ENCODE results near the gene TRAPPC12. TPM values are rescaled to one million over a fixed set of nuclear protein-coding genes. Genes with fewer than 3 reads are reported as not detected.

The TRAPPC12 gene
- total RNA-seq, 1 donor from 2014 or later: 89.7 TPM

DNA sequence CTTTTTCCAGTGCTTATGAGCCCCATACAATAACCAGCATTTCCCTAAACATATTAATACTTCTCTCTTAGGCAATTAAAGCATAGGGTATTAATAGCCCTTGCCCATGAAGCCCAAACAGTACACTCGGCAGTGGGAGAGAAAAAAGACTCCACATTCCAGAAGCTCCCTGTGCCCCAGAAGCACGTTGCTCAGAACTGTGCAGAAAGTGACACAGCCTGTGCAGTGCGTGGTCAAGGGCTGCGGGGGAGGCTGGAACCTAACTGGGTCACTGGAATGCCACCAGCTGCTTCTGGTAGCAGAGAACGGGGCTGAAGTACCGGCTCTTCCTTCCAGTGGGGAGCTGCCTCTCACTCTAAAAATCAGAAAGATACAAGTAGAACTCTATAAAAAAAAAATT is 34.6 kb upstream of the TRAPPC12 start:
- TF ChIP-seq, protein P1, sequence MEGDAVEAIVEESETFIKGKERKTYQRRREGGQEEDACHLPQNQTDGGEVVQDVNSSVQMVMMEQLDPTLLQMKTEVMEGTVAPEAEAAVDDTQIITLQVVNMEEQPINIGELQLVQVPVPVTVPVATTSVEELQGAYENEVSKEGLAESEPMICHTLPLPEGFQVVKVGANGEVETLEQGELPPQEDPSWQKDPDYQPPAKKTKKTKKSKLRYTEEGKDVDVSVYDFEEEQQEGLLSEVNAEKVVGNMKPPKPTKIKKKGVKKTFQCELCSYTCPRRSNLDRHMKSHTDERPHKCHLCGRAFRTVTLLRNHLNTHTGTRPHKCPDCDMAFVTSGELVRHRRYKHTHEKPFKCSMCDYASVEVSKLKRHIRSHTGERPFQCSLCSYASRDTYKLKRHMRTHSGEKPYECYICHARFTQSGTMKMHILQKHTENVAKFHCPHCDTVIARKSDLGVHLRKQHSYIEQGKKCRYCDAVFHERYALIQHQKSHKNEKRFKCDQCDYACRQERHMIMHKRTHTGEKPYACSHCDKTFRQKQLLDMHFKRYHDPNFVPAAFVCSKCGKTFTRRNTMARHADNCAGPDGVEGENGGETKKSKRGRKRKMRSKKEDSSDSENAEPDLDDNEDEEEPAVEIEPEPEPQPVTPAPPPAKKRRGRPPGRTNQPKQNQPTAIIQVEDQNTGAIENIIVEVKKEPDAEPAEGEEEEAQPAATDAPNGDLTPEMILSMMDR (IDR thresholded peaks at IDR 0.05): no peak
- Mint-ChIP-seq H3K27ac (ENCODE audit: unreplicated experiment) (no peak overlapping the region), H3K9me3 (ENCODE audit: unreplicated experiment) (no peaks in the 10 kb centered on the region), H3K4me1 (ENCODE audit: unreplicated experiment) (no peaks in the 10 kb centered on the region), H3K36me3 (ENCODE audit: unreplicated experiment) (peaks cover 3% of the 10 kb centered on the region), H3K27me3 (ENCODE audit: unreplicated experiment) (no peaks in the 10 kb centered on the region), H3K4me3 (ENCODE audit: unreplicated experiment) (no peak overlapping the region)
- no peak for DNase-seq (ENCODE audit: extremely low spot score, unreplicated experiment)

DNA sequence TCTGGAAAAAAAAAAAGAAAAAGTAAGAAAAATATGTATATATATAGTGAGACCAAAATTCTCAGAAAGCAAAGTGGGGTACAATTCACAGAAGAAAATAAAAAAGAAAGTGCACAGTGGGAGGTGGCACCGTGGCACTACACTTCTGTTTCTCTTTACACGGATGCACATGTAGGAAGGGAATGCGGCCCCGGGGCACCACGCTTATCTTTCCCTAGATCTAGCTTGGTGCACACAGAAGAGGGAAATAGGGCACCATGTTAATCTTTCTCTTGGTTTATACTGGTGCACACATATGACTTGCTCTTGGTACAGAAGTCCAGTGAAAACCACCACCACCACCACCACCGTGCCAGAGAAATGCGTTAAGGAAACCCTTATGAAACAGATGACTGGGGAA is 33.9 kb upstream of the TRAPPC12 start:
- no peak overlapping the region for H3K4me3 Mint-ChIP-seq (ENCODE audit: unreplicated experiment)
- no peak for DNase-seq (ENCODE audit: extremely low spot score, unreplicated experiment)
- H3K27me3 Mint-ChIP-seq (ENCODE audit: unreplicated experiment): no peaks in the 10 kb centered on the region
- H3K36me3 Mint-ChIP-seq (ENCODE audit: unreplicated experiment): peaks cover 8% of the 10 kb centered on the region
- TF ChIP-seq, protein P1 (IDR thresholded peaks at IDR 0.05): no peak
- H3K4me1 Mint-ChIP-seq (ENCODE audit: unreplicated experiment): no peaks in the 10 kb centered on the region
- H3K9me3 Mint-ChIP-seq (ENCODE audit: unreplicated experiment): no peaks in the 10 kb centered on the region
- H3K27ac Mint-ChIP-seq (ENCODE audit: unreplicated experiment): no peak overlapping the region

DNA sequence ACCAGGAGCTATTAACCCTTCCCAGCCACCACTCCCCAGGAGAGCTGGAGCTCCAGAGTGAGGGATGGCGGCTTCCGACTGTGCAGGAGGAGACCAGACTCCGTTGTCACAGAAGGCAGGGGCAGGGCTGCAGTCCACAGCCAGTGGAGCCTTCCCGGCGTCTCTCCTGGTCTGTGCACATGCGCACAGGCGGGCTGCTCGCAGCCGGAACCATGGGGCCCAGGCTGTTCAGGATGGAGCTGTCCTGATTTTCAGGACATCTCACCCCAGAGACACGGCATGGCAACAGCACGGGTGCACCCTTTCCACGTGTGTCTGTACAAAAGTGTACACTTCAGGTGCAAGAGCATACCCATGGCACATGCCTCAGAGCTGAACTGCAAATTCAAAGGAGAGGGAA is 30.7 kb upstream of the TRAPPC12 start:
- H3K27me3 Mint-ChIP-seq (ENCODE audit: unreplicated experiment): no peaks in the 10 kb centered on the region
- no peak for DNase-seq (ENCODE audit: extremely low spot score, unreplicated experiment)
- H3K4me1 Mint-ChIP-seq (ENCODE audit: unreplicated experiment): no peaks in the 10 kb centered on the region
- H3K27ac Mint-ChIP-seq (ENCODE audit: unreplicated experiment): no peak overlapping the region
- H3K36me3 Mint-ChIP-seq (ENCODE audit: unreplicated experiment): peaks cover 17% of the 10 kb centered on the region
- H3K9me3 Mint-ChIP-seq (ENCODE audit: unreplicated experiment): no peaks in the 10 kb centered on the region
- TF ChIP-seq, protein P1 (IDR thresholded peaks at IDR 0.05): no peak
- H3K4me3 Mint-ChIP-seq (ENCODE audit: unreplicated experiment): no peak overlapping the region

DNA sequence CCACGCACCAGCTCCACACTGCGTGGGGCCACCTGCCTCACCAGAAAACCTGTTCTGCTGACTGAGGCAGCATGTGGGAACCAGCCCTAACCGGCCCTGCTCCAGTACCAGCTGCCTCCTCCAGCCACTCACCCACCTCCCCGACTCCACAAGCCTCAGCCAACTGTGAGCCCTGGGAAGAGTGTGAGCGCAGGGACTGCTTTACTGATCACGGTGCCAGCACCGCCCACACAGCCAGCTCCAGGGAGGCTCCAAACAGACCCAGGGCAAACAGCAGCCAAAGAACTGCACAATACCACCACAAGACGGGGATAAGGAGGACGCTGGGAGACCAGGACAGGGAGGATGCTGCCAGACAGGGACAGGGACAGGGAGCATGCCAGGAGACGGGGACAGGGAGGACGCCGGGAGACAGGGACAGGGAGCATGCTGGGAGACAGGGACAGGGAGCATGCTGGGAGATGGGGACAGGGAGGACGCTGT is 30.2 kb upstream of the TRAPPC12 start:
- H3K27me3 Mint-ChIP-seq (ENCODE audit: unreplicated experiment): no peaks in the 10 kb centered on the region
- H3K36me3 Mint-ChIP-seq (ENCODE audit: unreplicated experiment): peaks cover 20% of the 10 kb centered on the region
- no peaks in the 10 kb centered on the region for H3K9me3 Mint-ChIP-seq (ENCODE audit: unreplicated experiment)
- DNase-seq (ENCODE audit: extremely low spot score, unreplicated experiment): no peak
- no peaks in the 10 kb centered on the region for H3K4me1 Mint-ChIP-seq (ENCODE audit: unreplicated experiment)
- TF ChIP-seq, protein P1 (IDR thresholded peaks at IDR 0.05): no peak
- H3K27ac Mint-ChIP-seq (ENCODE audit: unreplicated experiment): no peak overlapping the region
- no peak overlapping the region for H3K4me3 Mint-ChIP-seq (ENCODE audit: unreplicated experiment)

DNA sequence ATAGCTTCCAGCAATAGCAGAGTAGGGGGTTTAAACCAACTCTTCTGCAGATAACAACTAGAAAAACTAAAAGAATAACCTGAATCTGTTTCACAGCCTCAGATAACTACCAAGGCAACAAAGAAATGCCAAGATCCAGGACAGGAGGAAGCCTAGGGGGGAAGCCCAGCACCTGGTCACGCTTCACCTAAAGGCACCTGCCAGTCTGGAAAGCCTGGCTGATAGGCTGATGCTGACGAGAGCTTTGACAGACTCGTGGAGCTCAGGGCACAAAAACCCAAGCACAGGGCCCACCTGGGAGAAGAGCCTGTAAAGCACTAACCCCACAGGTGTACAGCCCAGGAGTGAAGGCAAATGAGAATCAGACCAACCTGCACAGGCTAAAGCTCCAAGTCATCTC is 24.5 kb upstream of the TRAPPC12 start:
- DNase-seq (ENCODE audit: extremely low spot score, unreplicated experiment): peak; percentile 73
- Mint-ChIP-seq H3K4me1 (ENCODE audit: unreplicated experiment) (no peaks in the 10 kb centered on the region), H3K9me3 (ENCODE audit: unreplicated experiment) (no peaks in the 10 kb centered on the region), H3K27ac (ENCODE audit: unreplicated experiment) (no peak overlapping the region), H3K4me3 (ENCODE audit: unreplicated experiment) (no peak overlapping the region), H3K27me3 (ENCODE audit: unreplicated experiment) (no peaks in the 10 kb centered on the region), H3K36me3 (ENCODE audit: unreplicated experiment) (peaks cover 17% of the 10 kb centered on the region)
- TF ChIP-seq, protein P1 (IDR thresholded peaks at IDR 0.05): no peak

Data from osteocyte (in vitro differentiated cells).